HepG2 (cell line): ENCODE data around the gene ABI2. TPM values are rescaled to one million over a fixed set of nuclear protein-coding genes. Genes with fewer than 3 reads are reported as not detected.

Source experiments
- ATAC-seq: fragments of 200-7000 bp; cut with Tn5 transposase; 3 replicates; pipeline ENCODE4 v1.9.1; 2020; ENCODE audit warnings: mild to moderate bottlenecking, moderate library complexity
- BruUV-seq: library from RNA; stranded (reverse); fragments of 400-500 nt; replicated peaks from 2 replicates; lab custom pipeline; 2021; lab: Mats Ljungman, UMichigan
- CTCF ChIA-PET: fragments of 300-600 bp; formaldehyde crosslinking; extraction: SDS; loops from one replicate; lab custom pipeline; 2021; ENCODE audit warnings: low total read pairs, inconsistent platforms, low intra/inter-chr PET ratio; lab: Yijun Ruan, JAX
- POLR2A ChIA-PET: fragments of 350-600 bp; sonication (Branson Sonifier 250); formaldehyde crosslinking; loops from one replicate; lab custom pipeline; 2020; ENCODE audit warnings: antibody characterized with exemption, inconsistent platforms; lab: Yijun Ruan, JAX
- DNase-seq: peaks from one replicate; pipeline ENCODE4 v3.0.0-alpha.2; 2015; ENCODE audit warnings: low spot score
- FAIRE-seq: peaks from 3 replicates; lab custom pipeline; 2011; peaks lifted over from hg19 to GRCh38; lab: Jason Lieb, UNC
- H2AFZ ChIP-seq: one replicate; pipeline ENCODE4 v1.6.1; 2011; ENCODE audit warnings: low read length, inconsistent platforms
- H3K27ac ChIP-seq: fragments of 300-600 bp; 3 replicates; pipeline ENCODE4 v1.8.0; 2011; ENCODE audit warnings: mixed run types, mild to moderate bottlenecking, mixed read lengths, low read length, inconsistent platforms; ENCODE audit not compliant: insufficient read depth; ENCODE audit errors: extremely low read length
- H3K27me3 ChIP-seq, 2 experiments: fragments of 200-600 bp in 1 of 2; 2 replicates in 1 of 2; 3 replicates in 1 of 2; pipeline versions ENCODE4 v1.6.0 to v1.8.0; 2011; ENCODE audit warnings: low read length in 2 of 2, mild to moderate bottlenecking in 2 of 2, moderate library complexity in 2 of 2, inconsistent platforms in 1 of 2; ENCODE audit not compliant: insufficient read depth in 2 of 2, control insufficient read depth in 1 of 2
- H3K36me3 ChIP-seq, 2 experiments: fragments of 200-600 bp in 1 of 2; replicated peaks in 1 of 2; 2 replicates in 1 of 2; 3 replicates in 1 of 2; pipeline versions ENCODE4 v1.5.1 to v1.8.0; 2011; ENCODE audit warnings: low read length in 2 of 2, inconsistent platforms in 1 of 2; ENCODE audit not compliant: insufficient read depth in 2 of 2, control insufficient read depth in 1 of 2
- H3K4me1 ChIP-seq: 2 replicates; pipeline ENCODE4 v1.5.1; 2012; ENCODE audit warnings: low read length, inconsistent platforms; ENCODE audit not compliant: insufficient read depth
- H3K4me2 ChIP-seq: 2 replicates; pipeline ENCODE4 v1.6.0; 2011; ENCODE audit warnings: low read depth, low read length, inconsistent platforms
- H3K4me3 ChIP-seq, 3 experiments: fragments of 200-600 bp in 1 of 3; sonication (generic), shearing (Covaris generic) in 1 of 3; replicated peaks in 1 of 3; 2 replicates each; pipeline ENCODE4 v1.5.1; 2011 to 2016; ENCODE audit warnings: low read length in 3 of 3, inconsistent platforms in 2 of 3, low read depth in 2 of 3, mild to moderate bottlenecking in 2 of 3, control low read depth in 1 of 3, mixed read lengths in 1 of 3; ENCODE audit not compliant: insufficient read depth in 1 of 3
- H3K79me2 ChIP-seq: one replicate; pipeline ENCODE4 v1.6.1; 2011; ENCODE audit warnings: low read length, inconsistent platforms; ENCODE audit not compliant: insufficient read depth
- H3K9ac ChIP-seq: 2 replicates; pipeline ENCODE4 v1.6.0; 2011; ENCODE audit warnings: mild to moderate bottlenecking, low read depth, low read length, inconsistent platforms; ENCODE audit not compliant: insufficient read depth
- H3K9me3 ChIP-seq: 2 replicates; pipeline ENCODE4 v1.5.1; 2012; ENCODE audit warnings: mild to moderate bottlenecking, low read length
- H4K20me1 ChIP-seq: 2 replicates; pipeline ENCODE4 v1.6.0; 2011; ENCODE audit warnings: inconsistent platforms, mild to moderate bottlenecking, low read length, moderate library complexity; ENCODE audit not compliant: insufficient read depth
- HNF4G ChIP-seq, 2 experiments: sonication (generic) in 1 of 2; formaldehyde crosslinking in 1 of 2; IDR thresholded peaks; 2 replicates each; pipeline versions ENCODE4 v1.4.0 to v1.6.1; 2011 to 2020; ENCODE audit warnings: borderline replicate concordance in 2 of 2, low read depth in 2 of 2, mild to moderate bottlenecking in 2 of 2, low read length in 1 of 2, missing genetic modification reagents in 1 of 2, moderate library complexity in 1 of 2
- KLF6 ChIP-seq: IDR thresholded peaks from 2 replicates; pipeline ENCODE4 v1.8.0; 2016; ENCODE audit warnings: missing biosample characterization, missing genetic modification reagents
- MEIS2 ChIP-seq: sonication (generic); formaldehyde crosslinking; IDR thresholded peaks from 2 replicates; pipeline ENCODE4 v1.9.0; 2021; ENCODE audit warnings: mild to moderate bottlenecking, missing genetic modification reagents
- NCOA1 ChIP-seq: sonication (generic); formaldehyde crosslinking; IDR thresholded peaks from 2 replicates; pipeline ENCODE4 v1.9.0; 2021; ENCODE audit warnings: missing genetic modification reagents
- NFRKB ChIP-seq: fragments of 450-650 bp; IDR thresholded peaks from 2 replicates; pipeline ENCODE4 v1.6.1; 2017
- REL ChIP-seq: sonication (generic); formaldehyde crosslinking; conservative IDR thresholded peaks from 2 replicates; pipeline ENCODE4 v1.8.0; 2022; ENCODE audit warnings: mild to moderate bottlenecking, missing genetic modification reagents, moderate library complexity
- ZNF256 ChIP-seq: sonication (generic); formaldehyde crosslinking; conservative IDR thresholded peaks from 2 replicates; pipeline ENCODE4 v1.4.0; 2020; ENCODE audit warnings: missing genetic modification reagents
- WGBS: methylation state at CpG from one replicate; pipeline ENCODE4 v1.1.6; 2017; ENCODE audit warnings: low lambda C conversion rate; 5-methylcytosine and 5-hydroxymethylcytosine counted together
- in situ Hi-C: cut with HindIII; loops from 2 replicates; pipeline ENCODE4 v1.10.0; 2017; ENCODE audit warnings: low pct_unique_long_range_greater_than_20kb; ENCODE audit not compliant: extremely low pct_ligation_motif_present
- intact Hi-C: fragments of 100-400 bp; cut with micrococcal nuclease; formaldehyde crosslinking; loops from one replicate; pipeline ENCODE4 v1.10.0; 2022; ENCODE audit not compliant: unreplicated experiment
- polyA plus RNA-seq, 8 experiments: library from polyadenylated mRNA; depleted of rRNA in 3 of 8; stranded (reverse) in 7 of 8; unstranded in 1 of 8; fragments of >200 nt; fragmentation: Illumina TruSeq in 4 of 8; extraction: Trizol in 4 of 8; gene quantifications; 2 replicates each; pipeline versions ENCODE4 v1.2.1 to v1.2.3, GENCODE V29; 2011 to 2016; ENCODE audit warnings: low read depth in 4 of 8, missing spikeins in 1 of 8, mixed read lengths in 1 of 8; ENCODE audit not compliant: insufficient read depth in 1 of 8
- total RNA-seq, 5 experiments: library from RNA; depleted of rRNA; stranded (reverse); fragments of >200 nt; fragmentation: Illumina TruSeq; extraction: Trizol; gene quantifications; 2 replicates each; pipeline ENCODE4 v1.2.3, GENCODE V29; 2016; ENCODE audit warnings: low read depth in 1 of 5
- TF ChIP-seq, protein P1 (sequence below): sonication (generic); formaldehyde crosslinking; IDR thresholded peaks from 2 replicates; pipeline ENCODE4 v1.4.0; 2020; ENCODE audit warnings: missing genetic modification reagents, borderline replicate concordance
- TF ChIP-seq, protein P2 (sequence below): sonication (generic); formaldehyde crosslinking; IDR thresholded peaks from 2 replicates; pipeline ENCODE4 v1.4.0; 2020; ENCODE audit warnings: missing genetic modification reagents

The ABI2 gene
- total and polyA plus RNA-seq, 2 of the 13 experiments (the other 11 are each of a cell fraction or from before 2014, with no cell fraction given): 28.4 to 32.4 TPM

DNA sequence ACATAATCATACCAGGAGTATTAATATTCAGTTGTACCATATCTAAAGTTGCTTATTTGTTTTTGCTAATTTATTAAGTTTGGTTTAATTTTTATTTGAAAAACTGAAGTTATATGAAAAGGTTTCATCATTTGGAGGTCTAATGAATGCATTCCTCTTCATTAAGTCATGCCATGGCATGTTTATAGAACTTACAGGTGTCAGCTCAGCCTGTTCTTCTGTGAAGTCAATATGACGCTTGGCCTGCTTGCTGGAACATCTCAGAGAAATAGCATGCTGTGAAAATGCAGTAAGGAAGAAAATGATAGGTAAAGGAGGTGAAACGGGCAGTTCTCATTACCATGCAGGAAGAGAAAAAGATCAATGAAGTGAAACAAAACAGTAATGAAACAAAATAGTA lies 148.7 kb downstream of the ABI2 start:
- Histone ChIP-seq H3K4me1 (no peaks in the 10 kb centered on the region), H3K4me2 (no peak overlapping the region), H3K36me3 (no peaks in the 10 kb centered on the region; a peak in 1 of 5 replicates), H3K27ac (no peak overlapping the region), H3K27me3 (no peaks in the 10 kb centered on the region), H3K4me3 (no peak overlapping the region), H4K20me1 (no peaks in the 10 kb centered on the region), H3K79me2 (no peaks in the 10 kb centered on the region), H2AFZ (no peak overlapping the region), H3K9me3 (no peaks in the 10 kb centered on the region), H3K9ac (no peak overlapping the region)
- DNase-seq (no peak), FAIRE-seq (no peak), ATAC-seq (no peak)
- 95% methylated on average over 2 of the region's 2 CpGs for WGBS
- BruUV-seq: no TSS peak
- intact Hi-C loops: no loop called here
- no peak for TF ChIP-seq NCOA1 (CRISPR knock-in tag)
- TF ChIP-seq ZNF256 (CRISPR knock-in tag): no peak
- no peak for TF ChIP-seq HNF4G (IDR thresholded peaks at IDR 0.05; ENCODE audit: borderline replicate concordance, low read depth, low read length)
- TF ChIP-seq HNF4G (CRISPR knock-in tag; IDR thresholded peaks at IDR 0.05; ENCODE audit: borderline replicate concordance, low read depth): no peak
- TF ChIP-seq, protein P1, sequence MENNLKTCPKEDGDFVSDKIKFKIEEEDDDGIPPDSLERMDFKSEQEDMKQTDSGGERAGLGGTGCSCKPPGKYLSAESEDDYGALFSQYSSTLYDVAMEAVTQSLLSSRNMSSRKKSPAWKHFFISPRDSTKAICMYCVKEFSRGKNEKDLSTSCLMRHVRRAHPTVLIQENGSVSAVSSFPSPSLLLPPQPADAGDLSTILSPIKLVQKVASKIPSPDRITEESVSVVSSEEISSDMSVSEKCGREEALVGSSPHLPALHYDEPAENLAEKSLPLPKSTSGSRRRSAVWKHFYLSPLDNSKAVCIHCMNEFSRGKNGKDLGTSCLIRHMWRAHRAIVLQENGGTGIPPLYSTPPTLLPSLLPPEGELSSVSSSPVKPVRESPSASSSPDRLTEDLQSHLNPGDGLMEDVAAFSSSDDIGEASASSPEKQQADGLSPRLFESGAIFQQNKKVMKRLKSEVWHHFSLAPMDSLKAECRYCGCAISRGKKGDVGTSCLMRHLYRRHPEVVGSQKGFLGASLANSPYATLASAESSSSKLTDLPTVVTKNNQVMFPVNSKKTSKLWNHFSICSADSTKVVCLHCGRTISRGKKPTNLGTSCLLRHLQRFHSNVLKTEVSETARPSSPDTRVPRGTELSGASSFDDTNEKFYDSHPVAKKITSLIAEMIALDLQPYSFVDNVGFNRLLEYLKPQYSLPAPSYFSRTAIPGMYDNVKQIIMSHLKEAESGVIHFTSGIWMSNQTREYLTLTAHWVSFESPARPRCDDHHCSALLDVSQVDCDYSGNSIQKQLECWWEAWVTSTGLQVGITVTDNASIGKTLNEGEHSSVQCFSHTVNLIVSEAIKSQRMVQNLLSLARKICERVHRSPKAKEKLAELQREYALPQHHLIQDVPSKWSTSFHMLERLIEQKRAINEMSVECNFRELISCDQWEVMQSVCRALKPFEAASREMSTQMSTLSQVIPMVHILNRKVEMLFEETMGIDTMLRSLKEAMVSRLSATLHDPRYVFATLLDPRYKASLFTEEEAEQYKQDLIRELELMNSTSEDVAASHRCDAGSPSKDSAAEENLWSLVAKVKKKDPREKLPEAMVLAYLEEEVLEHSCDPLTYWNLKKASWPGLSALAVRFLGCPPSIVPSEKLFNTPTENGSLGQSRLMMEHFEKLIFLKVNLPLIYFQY: no peak
- TF ChIP-seq REL (CRISPR knock-in tag): no peak
- no peak for TF ChIP-seq KLF6 (CRISPR knock-in tag)
- TF ChIP-seq, protein P2, sequence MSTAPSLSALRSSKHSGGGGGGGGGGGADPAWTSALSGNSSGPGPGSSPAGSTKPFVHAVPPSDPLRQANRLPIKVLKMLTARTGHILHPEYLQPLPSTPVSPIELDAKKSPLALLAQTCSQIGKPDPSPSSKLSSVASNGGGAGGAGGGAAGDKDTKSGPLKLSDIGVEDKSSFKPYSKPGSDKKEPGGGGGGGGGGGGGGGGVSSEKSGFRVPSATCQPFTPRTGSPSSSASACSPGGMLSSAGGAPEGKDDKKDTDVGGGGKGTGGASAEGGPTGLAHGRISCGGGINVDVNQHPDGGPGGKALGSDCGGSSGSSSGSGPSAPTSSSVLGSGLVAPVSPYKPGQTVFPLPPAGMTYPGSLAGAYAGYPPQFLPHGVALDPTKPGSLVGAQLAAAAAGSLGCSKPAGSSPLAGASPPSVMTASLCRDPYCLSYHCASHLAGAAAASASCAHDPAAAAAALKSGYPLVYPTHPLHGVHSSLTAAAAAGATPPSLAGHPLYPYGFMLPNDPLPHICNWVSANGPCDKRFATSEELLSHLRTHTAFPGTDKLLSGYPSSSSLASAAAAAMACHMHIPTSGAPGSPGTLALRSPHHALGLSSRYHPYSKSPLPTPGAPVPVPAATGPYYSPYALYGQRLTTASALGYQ (CRISPR knock-in tag): no peak
- TF ChIP-seq MEIS2 (CRISPR knock-in tag): no peak
- no peak for TF ChIP-seq NFRKB
- ChIA-PET CTCF (no interaction called here), POLR2A (no interaction called here)
- in situ Hi-C loops: loop anchor here (10.0 kb wide), 1 partner anchor 178 kb away; no protein-coding TSS in a partner anchor
